PFSK-1 (cell line): Measurements from ENCODE around the gene C3orf20.

ENCODE experiments used
- FOXP2 ChIP-seq: optimal IDR thresholded peaks from 2 replicates; pipeline ENCODE3; 2011; ENCODE audit warnings: borderline replicate concordance, control low read depth, inconsistent platforms; ENCODE audit not compliant: insufficient read depth; ENCODE audit errors: extremely low read length, extremely low read depth
- POLR2AphosphoS5 ChIP-seq: IDR thresholded peaks from 2 replicates; pipeline ENCODE4 v1.6.1; 2012; ENCODE audit warnings: low read depth, mild to moderate bottlenecking, control low read depth, low read length, moderate library complexity
- REST ChIP-seq, 2 experiments: IDR thresholded peaks; 2 replicates each; pipeline versions ENCODE4 v1.6.1 to v1.8.0; 2011 to 2012; ENCODE audit warnings: low read depth in 2 of 2, low read length in 2 of 2, control low read depth in 1 of 2, inconsistent platforms in 1 of 2, mild to moderate bottlenecking in 1 of 2, moderate library complexity in 1 of 2; ENCODE audit not compliant: insufficient read depth in 1 of 2
- SIN3A ChIP-seq: IDR thresholded peaks from 2 replicates; pipeline ENCODE4 v1.6.1; 2012; ENCODE audit warnings: mild to moderate bottlenecking, low read length, moderate library complexity, borderline replicate concordance; ENCODE audit not compliant: insufficient read depth
- TAF1 ChIP-seq: IDR thresholded peaks from 2 replicates; pipeline ENCODE4 v1.6.1; 2012; ENCODE audit warnings: low read length, control low read depth, borderline replicate concordance; ENCODE audit not compliant: insufficient read depth

Gene C3orf20

GRCh38 chr3:14646131-14646573 lies 28.8 kb upstream of the C3orf20 start:
- no peak for TF ChIP-seq POLR2AphosphoS5
- no peak for TF ChIP-seq TAF1
- no peak for TF ChIP-seq FOXP2
- no peak for TF ChIP-seq REST (IDR thresholded peaks at IDR 0.05; ENCODE audit: insufficient read depth in 1 of 2, low read depth in 2 of 2, low read length in 2 of 2)

GRCh38 chr3:14646589-14647413 lies 28.1 kb upstream of the C3orf20 start:
- TF ChIP-seq FOXP2 (no peak), POLR2AphosphoS5 (no peak), SIN3A (no peak), TAF1 (no peak), REST (IDR thresholded peaks at IDR 0.05; ENCODE audit: insufficient read depth in 1 of 2, low read depth in 2 of 2, low read length in 2 of 2) (peak in 1 of 2 experiments; percentile 41; a peak in 1 of 4 replicates)

GRCh38 chr3:14647976-14648955 lies 26.7 kb upstream of the C3orf20 start:
- TF ChIP-seq TAF1 (no peak), FOXP2 (no peak), REST (IDR thresholded peaks at IDR 0.05; ENCODE audit: insufficient read depth in 1 of 2, low read depth in 2 of 2, low read length in 2 of 2) (no peak), SIN3A (no peak), POLR2AphosphoS5 (no peak)

GRCh38 chr3:14649466-14649865 lies 25.5 kb upstream of the C3orf20 start:
- TF ChIP-seq REST (IDR thresholded peaks at IDR 0.05; ENCODE audit: insufficient read depth in 1 of 2, low read depth in 2 of 2, low read length in 2 of 2) (no peak), FOXP2 (no peak), SIN3A (no peak), POLR2AphosphoS5 (no peak), TAF1 (no peak)
